Osteocyte (in vitro differentiated cells): ENCODE measurements around the gene MCRS1. TPM values are rescaled to one million over a fixed set of nuclear protein-coding genes. Genes with fewer than 3 reads are reported as not detected.

Source experiments
- DNase-seq: peaks from one replicate; pipeline ENCODE4 v3.0.0; 2021; ENCODE audit warnings: mixed read lengths; ENCODE audit not compliant: unreplicated experiment; ENCODE audit errors: extremely low spot score
- H3K27ac Mint-ChIP-seq: one replicate; pipeline ENCODE4 v1.8.0; 2021; ENCODE audit warnings: mild to moderate bottlenecking, mixed read lengths; ENCODE audit not compliant: unreplicated experiment
- H3K27me3 Mint-ChIP-seq: one replicate; pipeline ENCODE4 v1.8.0; 2021; ENCODE audit warnings: mixed read lengths; ENCODE audit not compliant: unreplicated experiment
- H3K36me3 Mint-ChIP-seq: one replicate; pipeline ENCODE4 v1.8.0; 2021; ENCODE audit warnings: mixed read lengths; ENCODE audit not compliant: unreplicated experiment
- H3K4me1 Mint-ChIP-seq: one replicate; pipeline ENCODE4 v1.8.0; 2021; ENCODE audit warnings: mixed read lengths; ENCODE audit not compliant: unreplicated experiment
- H3K4me3 Mint-ChIP-seq: one replicate; pipeline ENCODE4 v1.8.0; 2021; ENCODE audit warnings: mild to moderate bottlenecking, moderate library complexity, mixed read lengths; ENCODE audit not compliant: unreplicated experiment
- H3K9me3 Mint-ChIP-seq: one replicate; pipeline ENCODE4 v1.8.0; 2021; ENCODE audit warnings: mixed read lengths; ENCODE audit not compliant: unreplicated experiment
- CTCF ChIP-seq: fragments of 200-600 bp; sonication (generic); IDR thresholded peaks from 2 replicates; pipeline ENCODE4 v1.5.0; 2021; ENCODE audit warnings: antibody characterized with exemption, mild to moderate bottlenecking, moderate library complexity
- total RNA-seq: library from RNA; stranded (reverse); gene quantifications from 2 replicates; pipeline ENCODE4 v1.2.1, GENCODE V29; 2021

Gene MCRS1
- total RNA-seq, 1 donor from 2014 or later, result 69.3 TPM

DNA sequence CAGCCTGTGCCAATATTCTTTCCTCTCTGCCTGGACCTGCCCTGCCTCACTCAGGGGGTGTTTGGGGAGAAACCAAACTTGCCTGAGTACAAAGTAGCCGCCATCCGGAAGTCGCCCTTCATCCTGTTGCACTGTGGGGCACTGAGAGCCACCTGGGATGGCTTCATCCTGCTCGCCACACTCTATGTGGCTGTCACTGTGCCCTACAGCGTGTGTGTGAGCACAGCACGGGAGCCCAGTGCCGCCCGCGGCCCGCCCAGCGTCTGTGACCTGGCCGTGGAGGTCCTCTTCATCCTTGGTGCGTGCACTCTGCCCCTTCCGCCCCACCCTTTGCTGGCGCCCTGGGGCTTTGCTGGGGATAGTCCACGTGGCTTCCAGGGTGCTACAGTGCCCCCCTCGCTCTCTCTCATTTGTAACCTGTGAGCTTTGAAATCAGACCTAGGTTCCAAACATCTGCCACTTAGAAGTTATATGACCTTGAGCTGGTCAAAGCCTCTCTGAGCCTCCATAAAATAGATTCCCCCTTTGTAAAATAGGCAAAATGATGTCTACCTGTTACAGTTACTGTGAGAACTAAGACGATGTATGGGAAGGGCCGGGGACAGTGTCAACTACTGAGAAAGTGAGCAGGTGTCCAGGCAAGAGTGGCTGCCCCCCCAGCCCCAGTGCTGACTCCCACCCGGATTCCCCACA lies 24.6 kb downstream of the MCRS1 start:
- Mint-ChIP-seq H3K36me3 (no peaks in the 10 kb centered on the region), H3K27ac (no peak overlapping the region), H3K4me1 (peaks cover 2% of the 10 kb centered on the region), H3K9me3 (no peaks in the 10 kb centered on the region), H3K4me3 (no peak overlapping the region), H3K27me3 (peaks cover 24% of the 10 kb centered on the region)
- no peak for TF ChIP-seq CTCF
- DNase-seq, result no peak

DNA sequence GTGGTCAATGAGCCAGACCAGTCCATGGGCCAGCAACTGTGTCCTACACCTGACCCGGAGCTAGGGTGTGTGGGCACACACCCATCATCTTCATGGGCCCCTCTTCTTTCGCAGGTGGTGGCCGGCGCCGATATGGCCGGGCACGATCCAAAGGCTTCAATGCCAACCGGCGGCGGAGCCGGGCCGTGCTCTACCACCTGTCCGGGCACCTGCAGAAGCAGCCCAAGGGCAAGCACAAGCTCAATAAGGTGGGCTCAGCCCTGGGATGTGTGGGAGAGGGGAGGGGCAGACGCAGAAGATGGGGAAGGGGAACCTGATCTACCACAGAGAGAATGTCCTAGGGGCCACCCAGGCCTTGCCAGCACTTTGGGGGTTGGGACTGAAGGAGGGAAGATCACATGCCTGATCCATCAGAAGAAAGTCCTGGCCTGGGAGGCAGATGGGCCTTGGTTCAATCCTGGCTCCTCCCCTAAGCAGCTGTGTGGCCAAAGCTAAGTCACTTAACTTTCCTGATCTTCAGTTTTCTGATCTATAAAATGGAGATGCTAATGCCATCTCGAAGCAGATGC lies 25.3 kb downstream of the MCRS1 start:
- no peak overlapping the region for H3K27ac Mint-ChIP-seq
- DNase-seq, result no peak
- H3K4me3 Mint-ChIP-seq, result no peak overlapping the region
- H3K36me3 Mint-ChIP-seq, result no peaks in the 10 kb centered on the region
- H3K4me1 Mint-ChIP-seq, result peaks cover 7% of the 10 kb centered on the region
- TF ChIP-seq CTCF, result no peak
- H3K9me3 Mint-ChIP-seq, result no peaks in the 10 kb centered on the region
- H3K27me3 Mint-ChIP-seq, result peaks cover 27% of the 10 kb centered on the region

DNA sequence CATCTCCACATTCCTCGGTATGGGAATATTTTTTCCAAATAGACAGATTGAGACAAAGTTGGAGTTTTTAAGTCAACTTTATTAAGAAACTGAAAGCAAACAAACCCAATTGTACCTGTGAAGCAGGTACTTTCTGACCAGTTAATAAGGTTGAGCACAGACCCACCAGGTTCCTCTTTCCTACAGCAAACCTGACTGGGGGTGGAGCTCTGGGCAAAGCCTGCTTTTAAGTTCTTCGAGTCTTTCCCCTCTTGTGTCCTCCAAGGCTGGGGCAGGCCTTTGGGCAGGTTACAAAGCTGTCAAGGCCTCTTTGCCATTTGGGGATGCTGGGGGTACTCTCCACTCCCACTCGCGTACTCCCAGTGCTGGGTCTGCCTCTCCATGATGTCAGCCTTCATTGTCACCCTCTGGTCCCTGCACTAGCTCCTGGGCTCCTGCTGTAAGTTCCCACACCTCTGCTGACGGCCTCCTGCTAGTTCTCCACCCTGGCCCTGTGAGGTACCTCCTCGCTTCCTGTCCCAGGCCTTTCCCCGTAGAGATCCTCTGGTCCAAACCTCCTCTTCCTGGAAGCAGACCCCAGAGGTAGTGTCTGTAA lies 25.9 kb downstream of the MCRS1 start:
- no peak for TF ChIP-seq CTCF
- peaks cover 22% of the 10 kb centered on the region for H3K27me3 Mint-ChIP-seq
- H3K4me1 Mint-ChIP-seq, result peaks cover 11% of the 10 kb centered on the region
- no peaks in the 10 kb centered on the region for H3K36me3 Mint-ChIP-seq
- no peak for DNase-seq
- no peak overlapping the region for H3K27ac Mint-ChIP-seq
- no peak overlapping the region for H3K4me3 Mint-ChIP-seq
- H3K9me3 Mint-ChIP-seq, result no peaks in the 10 kb centered on the region

- H3K27me3 Mint-ChIP-seq, result peaks cover 27% of the 10 kb centered on the region
- no peaks in the 10 kb centered on the region for H3K9me3 Mint-ChIP-seq
- TF ChIP-seq CTCF, result no peak
- H3K36me3 Mint-ChIP-seq, result no peaks in the 10 kb centered on the region
- no peak for DNase-seq
- H3K27ac Mint-ChIP-seq, result no peak overlapping the region
- H3K4me3 Mint-ChIP-seq, result no peak overlapping the region
- H3K4me1 Mint-ChIP-seq, result peaks cover 11% of the 10 kb centered on the region
These were observed 26.6 kb downstream of the MCRS1 start for GRCh38 chr12:49541140-49541861.
